RPMI8226 (cell line): Measurements from ENCODE around the gene LPIN1.

Source experiments
- DNase-seq: peaks from one replicate; pipeline ENCODE4 v3.0.0-alpha.2; 2015

Gene LPIN1

DNA sequence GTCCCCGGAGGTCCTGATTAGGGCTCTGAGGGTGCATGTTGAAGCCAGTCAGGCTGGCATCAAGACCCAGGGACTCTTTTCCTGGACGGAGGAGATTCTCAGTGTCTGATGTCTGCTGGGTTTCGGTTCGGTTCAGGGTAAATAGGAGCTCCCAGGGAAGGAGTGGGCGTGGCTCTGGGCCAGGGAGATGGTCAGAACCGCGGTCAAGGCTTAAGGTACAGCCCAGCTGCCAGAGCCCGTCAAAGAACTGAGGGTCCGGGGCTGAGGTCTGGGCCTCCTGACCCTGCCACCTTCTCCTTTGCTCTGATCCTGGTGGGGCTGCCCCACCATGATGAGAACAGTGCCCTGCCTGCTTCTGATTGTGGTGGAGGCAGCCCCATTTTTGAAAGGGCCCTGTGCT lies 39.8 kb downstream of the LPIN1 start:
- DNase-seq: no peak

GRCh38 chr2:11786592-11786991 lies 40.2 kb downstream of the LPIN1 start:
- DNase-seq: no peak

DNA sequence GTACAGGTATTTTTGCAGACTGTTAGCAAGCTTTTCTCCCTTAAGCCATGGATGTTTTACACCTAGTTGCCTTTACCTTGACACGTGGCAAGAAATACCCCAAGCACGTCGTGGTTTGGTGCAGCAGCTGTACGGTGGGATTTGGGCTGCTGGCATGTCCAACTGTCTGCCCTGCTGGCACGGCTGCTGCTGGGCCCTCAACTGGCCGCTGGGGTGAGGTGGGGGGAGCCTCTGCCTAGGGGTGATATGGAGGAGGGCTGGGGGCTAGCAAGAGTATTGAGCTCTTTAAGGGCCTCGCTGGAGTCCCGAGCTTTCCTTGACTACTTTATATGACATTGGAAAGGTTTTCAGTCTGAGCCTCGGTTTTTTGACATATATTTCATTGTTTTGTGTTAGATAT lies 41.6 kb downstream of the LPIN1 start:
- no peak for DNase-seq

- no peak for DNase-seq
Measured at GRCh38 chr2:11788461-11789124, 42.2 kb downstream of the LPIN1 start.

GRCh38 chr2:11789243-11789642 lies 42.8 kb downstream of the LPIN1 start:
- no peak for DNase-seq

DNA sequence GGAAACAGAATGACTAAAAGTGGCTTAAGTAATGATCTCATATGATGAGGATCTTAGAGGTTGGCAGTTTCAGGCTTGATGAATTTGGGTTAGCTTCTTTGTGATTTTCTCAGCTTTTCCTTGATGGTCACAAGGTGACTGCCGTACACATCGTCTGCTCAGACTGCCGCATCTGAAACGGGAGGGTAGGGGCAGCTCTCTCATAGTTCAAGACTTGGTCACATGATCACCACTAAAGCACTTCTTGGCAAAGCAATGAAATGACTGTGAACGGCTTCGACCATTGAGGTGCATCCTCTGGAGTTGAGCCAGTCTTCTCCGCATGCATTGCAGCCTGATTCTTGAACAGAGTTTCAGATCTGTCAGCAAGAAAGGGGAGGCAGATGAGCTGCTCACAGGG lies 43.8 kb downstream of the LPIN1 start:
- DNase-seq: no peak

DNA sequence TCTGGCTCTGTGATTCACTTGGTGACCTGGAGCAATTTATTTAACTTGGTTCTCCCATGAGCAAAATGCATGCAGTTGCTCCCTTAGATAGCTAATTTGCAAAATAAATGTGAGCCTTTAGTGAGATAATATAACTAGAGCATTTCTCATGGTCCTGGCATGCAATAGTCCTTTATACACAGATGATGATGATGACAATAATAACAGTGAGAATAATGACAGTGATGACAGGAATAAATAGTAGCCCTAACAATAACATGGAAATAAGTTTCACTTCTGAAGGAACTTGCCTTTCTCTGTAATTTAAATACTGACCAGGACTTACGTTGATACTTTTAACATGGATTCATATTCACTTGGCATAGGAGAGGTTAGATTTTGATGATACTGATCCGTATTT lies 49.2 kb downstream of the LPIN1 start:
- no peak for DNase-seq

DNA sequence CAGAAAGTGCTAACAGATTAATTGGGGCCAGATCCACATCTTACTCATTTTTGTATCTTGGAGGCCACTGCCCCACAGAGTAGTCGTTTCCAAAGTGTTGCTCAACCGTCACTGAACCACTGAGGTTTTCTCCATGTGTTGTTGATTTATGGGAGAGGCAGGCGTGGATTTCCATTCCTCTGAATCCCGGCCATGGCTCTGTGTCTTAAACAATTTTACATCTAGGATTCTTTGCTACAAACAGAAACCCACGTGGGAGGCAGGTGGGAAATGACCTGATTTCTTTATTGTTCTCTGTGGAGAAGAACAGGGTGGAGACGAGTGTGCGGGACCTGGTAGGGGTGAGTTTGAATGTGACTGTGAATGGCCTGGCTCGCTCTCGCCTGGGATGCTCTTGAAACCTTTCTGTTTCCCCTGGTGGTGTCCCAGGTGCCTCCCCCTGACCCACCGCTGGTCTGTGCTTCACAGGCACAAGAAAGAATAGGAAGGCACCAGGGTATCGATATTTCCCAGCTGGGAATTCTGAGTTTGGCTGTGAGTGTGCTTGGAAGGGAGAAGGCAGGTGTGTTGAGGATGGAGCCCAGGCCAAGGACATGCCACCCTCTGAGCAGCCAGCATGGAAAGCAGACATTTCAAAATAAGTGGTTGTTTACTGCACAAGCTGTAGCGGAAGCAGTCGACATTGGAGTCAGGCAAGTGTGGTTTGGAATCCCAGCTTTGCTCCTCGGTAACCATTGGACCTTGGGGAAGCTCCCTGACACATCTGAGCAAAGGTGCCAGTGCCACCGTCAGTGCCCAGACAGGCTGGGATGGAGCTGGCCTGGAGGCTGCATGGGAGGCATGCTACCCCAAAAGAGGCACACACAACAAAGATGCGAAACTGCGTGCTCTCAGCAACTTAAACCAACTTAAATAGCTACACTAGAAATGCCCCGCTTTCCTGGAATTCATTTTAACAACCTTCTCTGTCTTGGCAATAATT lies 50.0 kb downstream of the LPIN1 start:
- no peak for DNase-seq

GRCh38 chr2:11797846-11798245 lies 51.4 kb downstream of the LPIN1 start:
- no peak for DNase-seq

DNA sequence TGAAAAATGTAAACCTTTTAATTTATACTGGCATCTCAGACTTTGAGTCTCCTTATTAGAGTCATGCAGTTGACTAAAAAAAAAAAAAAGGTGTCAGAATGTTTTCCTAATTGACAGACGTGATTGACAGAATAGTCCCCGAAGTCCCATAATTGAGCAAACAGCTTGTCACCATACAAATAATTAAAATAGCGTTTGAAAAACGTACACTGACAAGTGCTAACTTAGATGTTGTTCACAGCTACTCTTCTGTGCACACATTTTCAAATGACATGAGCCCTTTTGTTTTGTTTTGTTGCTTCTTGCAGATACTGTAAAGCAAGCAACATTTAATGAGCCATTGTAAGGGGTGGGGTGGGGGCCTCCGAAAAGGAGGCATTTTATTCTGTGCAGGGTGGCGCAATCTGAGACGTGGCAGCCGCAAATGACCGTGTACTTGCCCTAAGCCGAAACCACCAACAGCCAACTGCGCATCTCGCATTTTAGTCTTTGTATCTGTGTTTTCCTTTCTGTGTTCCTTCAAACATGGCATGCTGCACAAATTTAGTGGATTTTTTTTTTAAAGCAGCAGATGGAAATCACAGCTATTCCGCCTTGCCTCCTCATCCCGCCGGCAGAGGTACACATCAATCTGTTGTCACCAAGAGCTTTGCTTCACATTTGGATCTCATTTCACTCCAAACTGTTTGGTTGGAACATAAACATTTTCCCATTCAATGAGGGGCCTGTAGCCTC lies 52.4 kb downstream of the LPIN1 start:
- no peak for DNase-seq

GRCh38 chr2:11799826-11800225 lies 53.4 kb downstream of the LPIN1 start:
- DNase-seq: no peak

DNA sequence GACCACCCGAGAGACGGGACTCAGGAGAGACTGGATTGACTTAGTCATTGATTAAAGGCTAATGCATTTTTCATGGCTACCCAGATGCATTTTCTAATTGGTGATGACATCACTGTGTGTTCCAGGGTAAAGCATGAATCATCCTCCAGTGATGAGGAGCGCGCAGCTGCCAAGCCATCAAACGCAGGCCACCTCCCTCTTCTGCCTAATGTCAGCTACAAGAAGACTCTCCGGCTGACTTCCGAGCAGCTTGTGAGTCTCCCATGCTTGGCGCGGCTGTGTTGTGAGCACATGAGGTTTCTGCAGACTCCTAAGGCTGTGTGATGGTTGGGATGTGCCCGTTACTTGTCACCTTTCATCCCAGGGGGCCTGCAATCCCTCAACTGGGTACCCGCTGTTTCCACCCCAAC lies 56.4 kb downstream of the LPIN1 start:
- no peak for DNase-seq

GRCh38 chr2:11805024-11805423 lies 58.6 kb downstream of the LPIN1 start:
- DNase-seq: no peak

DNA sequence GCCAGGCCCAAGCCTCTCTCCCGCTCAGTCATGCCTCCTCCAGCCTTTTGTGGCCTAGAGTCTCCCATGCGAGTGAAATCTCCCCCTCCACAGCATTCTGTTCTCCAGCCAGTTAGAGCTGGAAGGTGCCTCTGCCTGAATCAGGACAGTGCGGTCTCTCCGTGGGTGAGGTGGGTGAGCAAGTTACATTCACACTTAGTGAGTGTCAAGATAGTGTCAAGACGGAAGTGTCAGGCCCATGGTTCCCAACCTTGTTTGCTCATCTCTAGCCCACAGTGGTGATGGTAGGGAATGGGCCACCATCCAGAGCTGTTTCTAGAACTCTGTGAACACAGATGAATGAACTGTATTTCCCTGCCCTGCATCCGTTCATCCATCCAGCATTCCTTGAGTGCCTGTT lies 59.5 kb downstream of the LPIN1 start:
- no peak for DNase-seq

- DNase-seq: no peak
Measured at GRCh38 chr2:11807156-11808015, 61.0 kb downstream of the LPIN1 start.

DNA sequence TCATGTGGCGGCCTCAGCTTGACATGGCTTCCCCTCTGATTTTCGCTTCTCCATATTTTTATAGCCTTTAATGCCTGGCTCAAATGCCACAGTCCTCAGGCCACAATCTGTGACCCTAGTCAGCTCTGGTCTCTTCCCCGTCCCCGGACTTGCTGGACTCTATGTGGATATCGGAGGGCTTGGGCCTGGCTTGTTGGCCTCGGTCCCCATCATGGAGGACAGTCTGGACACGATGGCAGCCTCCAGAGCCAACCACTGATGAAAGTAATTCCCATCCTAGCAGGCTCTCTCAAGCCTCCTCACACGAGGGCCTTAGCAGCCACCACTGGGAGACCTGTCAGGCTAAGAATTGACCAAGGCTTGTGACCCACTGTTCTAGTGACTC lies 61.6 kb downstream of the LPIN1 start:
- DNase-seq: no peak

DNA sequence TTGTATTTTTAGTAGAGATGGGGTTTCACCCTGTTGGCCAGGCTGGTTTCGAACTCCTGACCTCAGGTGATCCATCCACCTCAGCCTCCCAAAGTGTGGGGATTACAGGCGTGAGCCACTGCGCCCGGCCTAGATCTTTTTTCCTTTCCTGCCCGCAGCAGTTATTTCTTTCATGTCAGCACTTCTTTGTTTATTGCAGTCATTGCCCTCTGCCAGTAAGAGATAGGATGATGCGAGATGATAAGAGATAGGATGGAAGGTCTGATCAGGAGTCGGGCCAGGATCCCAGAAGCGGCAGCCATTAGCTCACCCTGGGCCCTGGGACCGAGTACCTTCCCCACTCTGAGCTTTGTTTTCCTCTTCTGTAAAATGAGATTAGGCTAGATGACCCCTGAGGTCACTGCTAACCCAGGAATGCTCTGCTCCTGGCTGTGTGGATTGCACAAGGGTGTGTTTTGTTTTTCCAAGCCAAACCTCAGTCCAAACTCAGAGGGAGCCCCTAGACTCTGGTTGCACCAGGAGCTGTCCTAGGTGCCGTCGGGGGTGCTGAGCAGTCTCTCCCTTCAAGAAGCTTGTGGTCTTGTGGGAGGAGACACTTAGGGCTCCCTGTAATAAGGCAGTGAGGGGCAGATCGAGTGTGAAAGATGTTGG lies 63.3 kb downstream of the LPIN1 start:
- DNase-seq: no peak

- DNase-seq: no peak
Measured at GRCh38 chr2:11810237-11810977, 64.0 kb downstream of the LPIN1 start.

DNA sequence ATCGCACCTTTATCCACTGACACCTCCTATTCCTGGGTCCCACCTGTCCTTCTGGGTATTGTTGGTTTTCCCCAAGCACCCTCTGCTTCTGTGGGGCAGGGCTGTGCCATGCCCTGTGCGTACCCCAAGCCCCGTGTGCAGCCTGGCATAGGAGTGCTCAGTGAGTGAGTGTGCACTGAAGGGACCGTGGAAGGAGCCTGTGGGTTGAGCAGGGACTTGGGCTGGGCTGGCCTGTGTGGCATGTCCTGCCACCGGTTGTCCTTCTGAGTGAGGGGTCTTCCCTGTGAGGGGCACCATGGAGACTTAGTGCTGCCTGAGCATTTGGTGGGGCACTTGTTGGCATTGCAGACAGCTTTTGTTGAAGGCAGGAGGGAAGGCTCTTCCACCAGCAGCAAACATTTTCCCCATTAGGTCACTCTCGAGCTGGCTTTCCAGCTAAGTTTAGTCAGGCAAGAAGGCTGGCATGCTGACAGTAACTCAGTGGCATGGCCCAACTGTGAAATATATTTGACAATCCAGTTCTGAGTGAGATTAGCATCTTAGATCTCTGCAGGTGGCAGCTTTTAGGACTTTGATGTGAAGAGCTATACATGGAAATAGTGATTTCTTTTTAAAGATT lies 64.7 kb downstream of the LPIN1 start:
- DNase-seq: no peak

DNA sequence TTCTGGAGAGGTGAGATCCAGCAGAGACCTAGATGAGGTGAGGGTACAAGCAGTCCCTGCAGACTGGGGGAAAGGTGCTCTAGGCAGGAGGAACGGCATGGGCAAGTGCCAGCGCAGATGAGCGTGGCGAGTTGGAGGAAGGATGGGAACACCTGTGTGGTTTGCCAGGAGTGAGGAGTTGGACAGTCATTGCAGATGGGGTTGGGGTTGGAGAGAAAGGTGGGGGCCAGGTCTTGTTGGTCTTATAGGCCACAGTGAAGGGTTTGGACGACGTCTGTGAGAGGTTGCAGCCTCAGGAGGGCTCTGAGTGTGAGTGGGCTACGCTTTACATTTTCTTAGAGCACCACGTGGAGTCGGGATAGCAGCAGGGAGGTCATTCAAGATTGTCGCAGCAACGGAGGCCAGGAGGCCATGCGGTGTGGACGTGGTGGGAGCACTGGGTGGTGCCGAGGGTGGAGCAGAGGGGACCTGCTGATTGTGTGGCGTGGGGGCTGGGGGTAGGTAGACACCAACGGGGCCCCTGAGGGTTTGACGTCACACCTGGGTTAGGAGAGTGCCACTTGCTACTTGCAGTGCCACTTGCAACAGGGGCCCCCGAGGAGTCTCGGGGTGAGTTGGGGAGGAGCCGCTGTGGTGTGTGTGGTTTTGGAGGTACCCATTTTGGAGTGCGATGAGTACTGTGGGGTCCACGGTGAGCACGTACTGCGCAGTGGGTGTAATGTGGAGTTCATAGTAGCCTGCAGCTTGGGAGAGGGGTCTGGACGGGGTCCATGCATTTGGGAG lies 66.2 kb downstream of the LPIN1 start:
- DNase-seq: no peak
